Astrocyte of the spinal cord (primary cell): ENCODE data around the gene COL4A2.
A peak's percentile ranks its signal among the peaks of the same experiment; 100 is the strongest.

Source experiments
- DNase-seq: peaks from one replicate; pipeline ENCODE4 v3.0.0; 2011; ENCODE audit warnings: low read depth, low spot score
- H3K4me3 ChIP-seq: 2 replicates; pipeline ENCODE4 v1.5.1; 2011; ENCODE audit warnings: low read depth, mild to moderate bottlenecking, low read length, moderate library complexity
- CTCF ChIP-seq: IDR thresholded peaks from 2 replicates; pipeline ENCODE4 v1.5.1; 2012; ENCODE audit warnings: low read depth, mild to moderate bottlenecking, low read length, inconsistent platforms
- in situ Hi-C: cut with HindIII; loops from 2 replicates; pipeline ENCODE4 v1.10.0; 2017; ENCODE audit warnings: low sequenced_read_pairs

The COL4A2 gene

DNA sequence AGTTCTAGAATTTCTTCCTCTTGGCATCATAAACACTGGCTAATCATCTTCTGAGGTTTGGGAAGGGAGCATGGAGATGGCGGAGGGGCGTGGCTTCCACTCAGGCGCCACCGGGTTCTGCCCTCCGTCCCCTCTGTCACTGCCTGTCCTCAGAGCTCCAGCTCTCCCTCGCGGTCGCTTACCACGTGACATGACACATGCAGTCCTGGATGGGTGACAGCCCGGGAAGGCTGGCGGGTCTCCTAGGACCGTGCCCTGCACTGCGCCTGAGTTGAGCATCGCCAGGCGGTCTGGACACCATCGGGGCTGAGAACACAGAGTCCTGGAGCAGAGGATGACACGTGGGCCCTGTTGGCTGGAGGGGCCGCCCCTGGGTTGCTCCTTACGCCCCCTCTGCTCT lies 131.1 kb downstream of the COL4A2 start:
- in situ Hi-C loops: no loop called here
- TF ChIP-seq CTCF: no peak
- no peak for DNase-seq
- H3K4me3 ChIP-seq: no peak overlapping the region

DNA sequence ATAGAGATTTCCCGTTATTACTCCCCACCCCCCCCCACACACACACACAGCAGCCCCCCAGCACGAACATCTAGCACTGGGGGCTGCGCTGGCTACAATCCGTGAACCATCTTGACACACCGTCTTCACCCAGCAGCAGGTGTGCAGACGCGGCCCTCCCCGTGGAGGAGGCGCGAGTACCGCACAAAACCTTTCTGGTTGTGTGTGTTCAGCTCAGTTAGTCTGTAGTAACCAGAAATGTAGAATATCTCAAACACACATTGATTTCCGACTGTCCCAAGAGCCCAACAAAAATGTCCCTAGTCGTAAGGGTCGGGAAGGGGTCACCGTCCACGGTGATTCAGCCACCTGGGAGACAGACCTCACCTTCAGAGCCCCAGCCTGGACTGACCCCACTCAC lies 131.7 kb downstream of the COL4A2 start:
- no peak overlapping the region for H3K4me3 ChIP-seq
- no peak for DNase-seq
- TF ChIP-seq CTCF: no peak
- in situ Hi-C loops: no loop called here

GRCh38 chr13:110440946-110441731 lies 134.1 kb downstream of the COL4A2 start:
- no peak for TF ChIP-seq CTCF
- no peak overlapping the region for H3K4me3 ChIP-seq
- no peak for DNase-seq
- in situ Hi-C loops: no loop called here

DNA sequence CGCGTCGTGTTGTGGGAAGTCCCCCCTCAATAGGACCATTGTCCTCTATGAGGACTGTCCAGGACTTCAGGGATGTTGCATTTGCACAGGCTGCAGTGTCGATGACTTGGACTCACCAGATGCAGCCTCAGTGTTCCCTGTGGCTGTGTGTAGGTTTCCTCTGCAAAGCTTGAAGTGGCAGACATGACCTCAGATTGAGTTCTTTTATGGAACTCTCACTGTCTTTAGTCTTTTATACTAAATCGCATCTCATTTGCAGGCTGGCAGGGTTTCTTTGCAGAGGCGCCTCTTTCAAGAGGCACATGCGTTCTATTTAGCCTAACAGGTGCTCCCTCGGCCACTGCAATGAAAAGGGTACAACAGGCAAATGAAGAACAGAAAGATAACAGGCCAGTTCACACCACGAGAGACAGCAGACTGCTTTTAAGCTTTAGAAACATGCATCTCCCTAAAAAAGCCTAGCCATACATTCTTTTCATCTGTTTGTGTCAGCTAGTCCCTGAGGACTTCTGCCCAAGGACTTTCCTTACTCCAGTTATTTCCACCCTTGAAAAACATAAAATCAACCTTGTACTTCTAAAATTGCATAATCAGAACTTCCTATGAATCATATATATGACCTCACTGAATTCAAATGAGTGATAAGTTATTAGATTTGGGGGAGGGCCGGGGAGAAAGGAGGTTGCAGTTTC lies 136.0 kb downstream of the COL4A2 start:
- no peak overlapping the region for H3K4me3 ChIP-seq
- in situ Hi-C loops: no loop called here
- peak; percentile 56 for DNase-seq

DNA sequence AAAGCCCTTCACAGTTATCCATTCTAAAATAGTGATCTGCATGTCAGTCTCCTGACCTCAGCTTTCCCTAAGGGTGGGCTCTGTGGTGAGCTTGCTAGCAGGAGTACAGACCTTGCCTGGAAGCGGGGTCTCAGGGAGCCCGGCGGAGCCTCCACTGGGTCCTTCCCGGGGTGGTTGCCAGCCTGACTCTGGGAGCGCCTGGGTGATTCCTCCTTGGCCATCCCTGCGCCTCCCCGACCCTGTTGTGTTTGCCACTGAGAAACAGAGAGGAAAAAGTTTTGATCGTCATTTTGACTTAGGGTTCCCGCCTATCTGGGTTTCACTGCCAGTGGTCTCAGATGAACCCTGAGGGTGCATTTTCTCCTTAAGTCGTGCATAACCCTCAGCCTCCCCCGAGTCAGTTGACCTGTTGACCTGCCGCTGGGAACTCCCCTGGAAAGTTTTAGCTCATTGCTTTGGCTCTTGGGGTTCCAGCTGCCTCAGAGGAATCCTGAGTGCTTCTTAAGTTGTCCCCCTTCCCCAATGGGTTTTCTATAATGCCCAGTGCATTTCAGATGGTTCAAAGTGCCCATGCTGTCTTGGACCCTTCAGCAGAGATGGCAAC lies 136.6 kb downstream of the COL4A2 start:
- H3K4me3 ChIP-seq: no peak overlapping the region
- no peak for TF ChIP-seq CTCF
- no peak for DNase-seq
- in situ Hi-C loops: no loop called here

More for the DNA sequence above, 136.0 kb downstream of the COL4A2 start:
- TF ChIP-seq CTCF: no peak

- DNase-seq: peak; percentile 68
- in situ Hi-C loops: no loop called here
- TF ChIP-seq CTCF: peak; percentile 45
- no peak overlapping the region for H3K4me3 ChIP-seq
Measured at GRCh38 chr13:110444226-110444653, 137.2 kb downstream of the COL4A2 start.
